GM19324 (cell line): Measurements from ENCODE around the gene PGGHG.
"Not testable (repeated sequence)": the region's sequence is repeated elsewhere in the genome, so short reads cannot be mapped to it uniquely, and the experiment has no call there.

Experiments used
- ATAC-seq: cut with Tn5 transposase; IDR thresholded peaks from one replicate; pipeline ENCODE4 v1.9.1; 2021; ENCODE audit warnings: mild to moderate bottlenecking, moderate library complexity; ENCODE audit not compliant: unreplicated experiment, low FRiP score

Gene PGGHG

DNA sequence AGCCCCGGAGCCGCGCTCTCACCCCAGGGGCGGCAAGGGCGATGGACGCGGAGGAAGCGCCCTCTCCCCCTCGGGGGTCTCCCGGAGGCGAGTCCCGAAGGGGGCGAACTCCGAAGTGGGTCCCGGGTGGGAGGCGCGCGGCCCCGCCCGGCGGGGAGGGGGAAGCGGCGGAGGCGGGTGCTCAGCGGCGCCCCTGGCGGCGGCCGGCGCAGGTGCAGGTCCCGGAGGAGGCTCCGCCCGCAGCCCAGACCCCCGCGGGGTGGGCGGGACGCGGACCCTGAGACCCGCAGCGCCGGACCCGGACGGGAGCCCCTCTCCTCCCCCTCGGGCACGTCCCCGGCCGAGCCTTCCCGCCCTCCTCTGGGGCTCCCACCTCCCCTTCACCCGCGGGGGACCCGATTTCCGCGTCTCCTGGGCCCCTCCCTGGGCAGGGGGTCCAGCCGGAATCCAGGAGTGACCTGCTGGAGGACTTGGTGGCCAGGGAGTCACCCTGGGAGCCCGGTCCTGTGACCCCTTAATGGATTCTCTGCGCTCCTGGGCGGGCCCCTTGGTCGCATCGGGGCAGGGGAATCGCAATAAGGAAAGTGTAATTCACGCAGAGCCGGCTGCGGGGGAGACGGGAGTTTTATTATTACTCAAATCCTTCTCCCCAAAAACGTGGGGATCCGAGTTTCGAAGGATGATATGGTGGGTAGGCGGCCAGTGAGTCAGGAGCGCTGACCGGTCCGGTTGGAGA is 22.3 kb downstream of the PGGHG start:
- ATAC-seq = peak; percentile 32

DNA sequence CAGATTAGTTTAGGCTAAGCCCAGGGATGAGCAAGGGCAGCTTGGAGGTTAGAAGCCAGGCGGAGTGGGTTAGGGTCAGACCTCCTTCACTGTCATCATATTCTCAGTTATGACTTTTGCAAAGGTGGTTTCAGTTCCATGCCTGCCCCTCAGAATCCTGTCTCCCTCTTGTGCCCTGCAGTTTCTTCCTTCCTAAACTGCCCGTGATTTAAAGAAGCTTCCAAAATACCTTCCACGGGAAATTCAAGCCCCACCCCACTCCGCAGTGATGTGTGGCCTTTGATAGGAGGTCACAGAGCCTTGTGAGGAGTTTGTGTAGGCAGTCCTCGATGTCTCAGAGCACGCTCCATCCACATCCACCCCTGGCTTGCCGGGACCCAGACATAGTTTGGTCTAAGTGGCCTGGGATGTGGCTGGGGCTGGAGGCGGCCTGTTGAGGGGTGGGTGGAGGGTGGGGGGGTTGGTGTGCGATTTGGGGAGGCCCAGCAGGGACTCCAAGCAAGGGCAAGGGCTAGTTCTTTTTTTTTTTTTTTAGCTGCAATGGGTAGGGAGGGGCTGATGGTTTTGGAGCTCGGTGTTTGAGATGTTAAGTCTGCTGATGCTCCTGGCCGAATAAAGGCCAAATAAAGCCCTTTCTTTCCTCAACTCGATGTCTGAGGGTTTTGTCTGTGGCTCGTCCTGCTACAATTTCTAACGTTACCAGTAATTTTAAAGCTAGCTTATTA is 23.3 kb downstream of the PGGHG start:
- no peak for ATAC-seq

DNA sequence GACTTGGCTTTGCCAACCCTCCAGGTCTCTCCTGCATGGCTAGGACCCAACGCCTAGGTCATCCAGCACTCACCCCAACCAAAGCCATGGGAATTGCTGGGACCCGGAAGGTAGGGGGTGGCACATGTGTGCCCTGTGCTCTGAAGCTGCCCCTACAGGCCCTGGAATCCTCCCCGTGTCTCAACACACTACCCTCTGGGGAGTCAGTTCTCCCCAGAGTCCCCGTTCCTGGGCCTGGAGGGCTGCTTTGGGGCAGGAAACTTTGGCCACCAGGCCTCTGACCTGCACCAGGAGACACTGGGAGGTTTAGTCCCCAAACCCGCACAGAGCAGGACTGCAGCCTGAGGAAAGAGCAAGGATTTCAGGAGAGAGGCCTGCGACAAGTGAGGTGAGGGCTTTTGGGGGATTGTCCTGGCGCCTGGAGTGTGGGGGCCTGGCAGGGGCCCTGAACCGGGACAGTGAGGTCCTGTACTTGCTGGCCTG is 24.4 kb downstream of the PGGHG start:
- peak; percentile 3 for ATAC-seq

DNA sequence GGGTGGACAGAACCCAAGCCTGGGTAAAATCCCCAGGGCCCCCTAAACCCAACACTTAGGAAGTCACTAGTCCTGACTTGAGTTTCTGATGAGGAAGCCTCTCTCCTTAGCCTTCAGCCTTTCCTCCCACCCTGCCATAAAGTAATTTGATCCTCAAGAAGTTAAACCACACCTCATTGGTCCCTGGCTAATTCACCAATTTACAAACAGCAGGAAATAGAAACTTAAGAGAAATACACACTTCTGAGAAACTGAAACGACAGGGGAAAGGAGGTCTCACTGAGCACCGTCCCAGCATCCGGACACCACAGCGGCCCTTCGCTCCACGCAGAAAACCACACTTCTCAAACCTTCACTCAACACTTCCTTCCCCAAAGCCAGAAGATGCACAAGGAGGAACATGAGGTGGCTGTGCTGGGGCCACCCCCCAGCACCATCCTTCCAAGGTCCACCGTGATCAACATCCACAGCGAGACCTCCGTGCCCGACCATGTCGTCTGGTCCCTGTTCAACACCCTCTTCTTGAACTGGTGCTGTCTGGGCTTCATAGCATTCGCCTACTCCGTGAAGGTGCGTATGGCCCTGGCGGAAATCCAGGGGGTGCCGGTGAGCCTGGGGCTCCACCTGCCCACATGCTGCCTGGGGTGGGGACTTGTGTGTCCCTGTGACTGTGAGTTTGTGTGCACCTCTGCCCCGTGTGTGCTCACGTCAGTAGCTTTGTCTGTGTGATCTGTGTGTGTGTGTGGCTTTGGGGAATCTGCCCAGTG is 25.0 kb downstream of the PGGHG start, which contains the start of gene IFITM1:
Gene IFITM1, plus strand, starts transcription at position 254 of the 767 bp plus-strand sequence. Its CDS starts 131 bp downstream, at position 385.
- peak; percentile 40 for ATAC-seq

DNA sequence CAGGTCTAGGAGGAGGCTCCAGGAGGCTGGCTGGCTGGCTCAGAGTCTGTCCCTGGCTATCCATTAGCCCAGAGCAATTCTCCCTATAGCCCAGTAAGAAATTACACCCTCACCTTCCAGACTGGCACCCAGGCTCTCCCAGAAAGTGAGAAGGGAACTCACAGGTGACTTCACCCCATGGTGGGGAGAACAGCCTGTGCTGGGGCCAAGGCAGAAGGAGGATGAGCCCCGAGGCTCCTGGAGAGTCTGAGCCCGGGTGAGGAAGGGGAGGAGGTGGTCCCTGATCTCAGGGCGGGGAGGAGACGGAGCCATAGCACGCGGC is 25.6 kb downstream of the PGGHG start:
- ATAC-seq = not testable (repeated sequence)

DNA sequence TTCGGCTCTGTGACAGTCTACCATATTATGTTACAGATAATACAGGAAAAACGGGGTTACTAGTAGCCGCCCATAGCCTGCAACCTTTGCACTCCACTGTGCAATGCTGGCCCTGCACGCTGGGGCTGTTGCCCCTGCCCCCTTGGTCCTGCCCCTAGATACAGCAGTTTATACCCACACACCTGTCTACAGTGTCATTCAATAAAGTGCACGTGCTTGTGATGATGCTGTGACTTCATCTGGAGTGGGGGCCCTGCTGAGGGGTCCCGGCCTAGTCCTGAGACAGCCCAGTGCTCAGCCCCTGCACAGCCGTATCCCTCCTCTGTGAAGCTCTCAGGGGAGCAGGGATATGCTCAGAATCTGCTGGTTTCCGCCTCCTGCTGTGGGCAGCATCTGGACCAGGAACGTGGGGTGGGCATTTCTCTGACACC is 26.1 kb downstream of the PGGHG start:
- ATAC-seq = no peak

DNA sequence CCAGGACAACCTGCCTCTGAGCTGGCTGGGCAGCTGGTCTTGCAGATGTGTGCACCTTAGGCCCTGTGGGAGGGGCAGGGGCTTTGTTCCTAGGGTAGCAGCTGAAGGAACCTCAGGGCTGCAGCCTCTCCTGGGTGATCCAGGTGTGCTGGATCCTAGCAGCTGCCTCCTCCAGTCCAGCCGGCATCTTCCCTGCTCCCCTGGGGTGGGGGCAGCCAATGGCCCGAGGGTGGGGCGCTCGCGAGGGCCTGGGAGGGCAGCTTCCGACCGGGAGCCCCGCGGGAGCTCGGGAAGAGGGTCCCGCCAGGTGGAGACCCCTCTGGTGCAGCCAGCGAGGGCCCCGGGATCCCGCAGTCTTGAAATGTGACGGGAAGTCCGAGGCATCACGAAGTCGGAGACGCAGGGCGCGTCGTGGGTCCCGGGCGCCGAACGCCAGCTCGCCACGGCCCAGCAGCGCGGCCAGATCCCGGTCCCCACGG is 26.6 kb downstream of the PGGHG start:
- no peak for ATAC-seq

DNA sequence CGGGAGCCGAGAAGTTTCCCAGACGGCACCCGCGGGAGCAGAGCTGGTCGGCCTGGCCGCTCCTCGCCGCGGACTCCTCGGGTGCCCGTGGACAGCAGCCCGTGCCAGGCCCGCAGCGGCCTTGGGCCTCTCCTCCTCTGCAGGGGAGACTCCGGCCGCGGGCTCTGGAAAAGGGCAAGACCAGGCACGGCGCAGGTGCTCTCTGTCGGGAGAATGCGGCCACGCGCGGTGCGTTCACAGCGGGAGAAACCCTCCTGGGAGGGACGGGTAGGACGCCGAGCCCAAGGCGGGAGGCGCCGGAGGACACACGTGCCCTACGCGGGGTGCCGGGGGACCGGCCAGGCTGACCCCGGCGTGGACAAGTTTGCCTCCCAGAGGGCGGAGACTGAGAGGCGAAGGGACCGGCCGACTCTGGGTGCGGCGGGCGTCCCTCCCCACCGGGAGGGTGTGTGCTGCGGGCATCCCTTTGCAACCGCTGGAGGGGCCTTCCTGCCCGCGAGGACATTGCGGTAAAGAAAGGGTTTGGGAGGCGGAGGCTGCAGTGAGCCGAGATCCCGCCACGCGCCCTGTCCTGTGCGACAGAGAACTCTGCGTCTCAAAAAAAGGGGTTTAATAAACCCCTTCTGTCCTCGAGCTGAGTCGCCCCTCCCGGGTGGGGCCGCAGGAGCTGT is 27.2 kb downstream of the PGGHG start:
- ATAC-seq = no peak

DNA sequence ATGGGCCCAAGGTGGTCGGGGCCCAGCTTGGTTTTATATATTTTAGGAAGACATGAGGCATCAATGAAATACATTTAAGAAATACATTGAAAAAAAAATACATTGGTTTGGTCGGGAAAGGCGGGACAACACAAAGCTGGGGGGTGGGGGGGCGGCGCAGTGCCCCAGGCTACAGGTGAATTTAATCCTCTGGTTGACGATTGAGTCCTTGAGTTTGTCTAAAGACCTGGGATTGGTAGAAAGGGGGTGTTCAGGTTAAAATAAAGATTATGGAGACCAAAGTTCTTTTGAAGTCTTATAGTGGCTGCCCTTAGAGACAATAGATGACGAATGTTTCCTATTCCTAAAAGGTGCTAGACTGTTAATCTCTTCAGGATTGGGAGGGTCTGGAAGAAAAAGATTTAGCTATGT is 28.0 kb downstream of the PGGHG start:
- ATAC-seq = no peak

DNA sequence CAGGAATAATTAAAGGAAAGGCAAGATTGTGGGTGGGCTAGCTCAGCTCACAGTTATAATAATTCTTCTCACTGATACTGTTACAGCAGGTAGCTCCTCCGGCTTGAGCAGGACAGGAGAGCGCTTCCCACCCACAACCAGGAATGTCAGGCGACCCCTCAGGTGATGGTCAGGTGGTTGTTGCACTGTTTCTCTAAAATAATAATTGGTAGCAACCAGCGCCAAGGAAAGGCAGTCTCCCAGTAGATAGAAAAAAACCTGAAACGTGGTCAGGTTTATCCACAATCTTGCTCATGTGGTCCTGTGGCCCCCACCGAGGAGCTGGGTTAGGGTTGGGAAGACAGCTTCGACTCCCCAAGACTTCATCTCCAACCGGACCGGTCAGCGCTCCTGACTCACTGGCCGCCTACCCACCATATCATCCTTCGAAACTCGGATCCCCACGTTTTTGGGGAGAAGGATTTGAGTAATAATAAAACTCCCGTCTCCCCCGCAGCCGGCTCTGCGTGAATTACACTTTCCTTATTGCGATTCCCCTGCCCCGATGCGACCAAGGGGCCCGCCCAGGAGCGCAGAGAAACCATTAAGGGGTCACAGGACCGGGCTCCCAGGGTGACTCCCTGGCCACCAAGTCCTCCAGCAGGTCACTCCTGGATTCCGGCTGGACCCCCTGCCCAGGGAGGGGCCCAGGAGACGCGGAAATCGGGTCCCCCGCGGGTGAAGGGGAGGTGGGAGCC is 28.9 kb downstream of the PGGHG start:
- ATAC-seq = peak; percentile 5

DNA sequence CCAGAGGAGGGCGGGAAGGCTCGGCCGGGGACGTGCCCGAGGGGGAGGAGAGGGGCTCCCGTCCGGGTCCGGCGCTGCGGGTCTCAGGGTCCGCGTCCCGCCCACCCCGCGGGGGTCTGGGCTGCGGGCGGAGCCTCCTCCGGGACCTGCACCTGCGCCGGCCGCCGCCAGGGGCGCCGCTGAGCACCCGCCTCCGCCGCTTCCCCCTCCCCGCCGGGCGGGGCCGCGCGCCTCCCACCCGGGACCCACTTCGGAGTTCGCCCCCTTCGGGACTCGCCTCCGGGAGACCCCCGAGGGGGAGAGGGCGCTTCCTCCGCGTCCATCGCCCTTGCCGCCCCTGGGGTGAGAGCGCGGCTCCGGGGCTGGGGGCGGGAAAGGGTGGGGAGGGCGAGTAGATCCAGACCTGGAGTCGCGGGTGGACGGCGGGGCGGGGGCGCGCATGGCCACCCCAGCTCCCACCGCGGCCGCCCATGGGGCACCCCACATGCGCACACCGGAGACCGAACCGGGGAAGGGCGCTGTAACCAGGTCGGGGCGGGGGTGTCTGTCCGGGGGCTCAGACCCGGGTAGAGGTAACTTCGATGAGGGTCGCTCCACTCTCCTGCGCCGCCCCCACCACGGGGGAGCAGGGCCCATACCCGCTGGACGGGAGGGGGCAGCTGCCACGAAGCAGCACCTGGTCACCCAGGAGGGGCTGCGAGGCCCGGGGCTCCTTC is 29.6 kb downstream of the PGGHG start:
- peak; percentile 50 for ATAC-seq

DNA sequence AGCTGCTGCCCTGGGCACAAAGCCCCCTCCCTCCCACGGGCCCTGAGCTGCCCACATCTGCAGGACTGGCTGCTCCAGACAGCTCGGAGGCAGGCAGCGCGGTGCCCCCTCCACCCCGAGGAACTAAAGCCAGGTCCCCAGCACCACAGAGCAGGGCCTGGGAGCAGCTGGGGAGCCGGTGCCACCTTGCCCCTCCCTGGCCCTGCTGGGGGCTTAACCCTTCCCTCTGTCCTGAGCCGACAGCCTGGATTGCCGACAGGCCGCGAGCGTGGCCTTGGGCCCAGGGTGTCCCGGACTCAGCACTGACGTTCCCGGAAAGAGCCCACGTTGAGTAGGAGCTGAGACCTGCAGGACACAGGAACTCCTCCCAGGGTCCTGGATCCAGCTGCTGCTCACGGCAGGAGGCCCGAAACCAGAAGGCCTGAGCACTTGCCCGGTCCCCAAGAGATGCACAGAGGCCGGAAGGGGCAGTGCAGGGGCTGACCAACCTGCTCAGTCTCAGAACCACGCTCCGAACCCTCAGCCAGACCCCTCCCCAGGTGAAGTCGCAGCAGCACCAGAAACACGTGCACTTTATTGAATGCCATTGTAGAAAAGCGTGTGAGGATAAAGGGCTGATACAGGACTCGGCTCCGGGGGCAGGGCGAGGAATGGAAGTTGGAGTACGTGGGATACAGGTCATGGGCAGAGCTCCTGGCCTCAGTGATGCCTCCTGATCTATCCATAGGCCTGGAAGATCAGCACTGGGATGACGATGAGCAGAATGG is 30.4 kb downstream of the PGGHG start:
- ATAC-seq = not testable (repeated sequence)

DNA sequence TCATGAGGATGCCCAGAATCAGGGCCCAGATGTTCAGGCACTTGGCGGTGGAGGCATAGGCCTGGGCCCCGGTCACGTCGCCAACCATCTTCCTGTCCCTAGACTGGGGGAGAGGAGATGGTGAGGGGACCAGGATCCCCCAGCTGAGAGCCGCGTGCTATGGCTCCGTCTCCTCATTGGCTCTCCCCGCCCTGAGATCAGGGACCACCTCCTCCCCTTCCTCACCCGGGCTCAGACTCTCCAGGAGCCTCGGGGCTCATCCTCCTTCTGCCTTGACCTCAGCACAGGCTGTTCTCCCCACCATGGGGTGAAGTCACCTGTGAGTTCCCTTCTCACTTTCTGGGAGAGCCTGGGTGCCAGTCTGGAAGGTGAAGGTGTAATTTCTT is 31.0 kb downstream of the PGGHG start:
- not testable (repeated sequence) for ATAC-seq

DNA sequence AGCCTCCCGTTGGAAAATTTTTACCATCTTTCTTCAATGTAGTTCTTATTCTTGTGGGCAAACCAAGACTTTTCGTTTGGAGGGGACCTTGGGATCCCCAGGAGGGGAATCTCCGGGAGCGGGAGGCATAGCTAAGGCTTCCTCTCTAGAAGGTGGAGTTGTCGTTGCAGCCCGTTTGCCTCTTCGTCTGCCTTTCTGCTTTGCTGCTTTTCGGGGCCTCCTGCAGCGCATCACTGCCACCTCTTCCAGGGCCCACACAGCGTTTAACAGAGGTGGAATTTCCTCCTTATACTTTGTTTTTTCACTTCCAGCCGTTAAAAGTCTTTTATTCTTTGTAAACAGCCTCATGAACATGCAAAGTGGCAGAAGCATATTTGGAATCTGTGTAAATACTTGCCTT is 35.2 kb downstream of the PGGHG start:
- no peak for ATAC-seq

DNA sequence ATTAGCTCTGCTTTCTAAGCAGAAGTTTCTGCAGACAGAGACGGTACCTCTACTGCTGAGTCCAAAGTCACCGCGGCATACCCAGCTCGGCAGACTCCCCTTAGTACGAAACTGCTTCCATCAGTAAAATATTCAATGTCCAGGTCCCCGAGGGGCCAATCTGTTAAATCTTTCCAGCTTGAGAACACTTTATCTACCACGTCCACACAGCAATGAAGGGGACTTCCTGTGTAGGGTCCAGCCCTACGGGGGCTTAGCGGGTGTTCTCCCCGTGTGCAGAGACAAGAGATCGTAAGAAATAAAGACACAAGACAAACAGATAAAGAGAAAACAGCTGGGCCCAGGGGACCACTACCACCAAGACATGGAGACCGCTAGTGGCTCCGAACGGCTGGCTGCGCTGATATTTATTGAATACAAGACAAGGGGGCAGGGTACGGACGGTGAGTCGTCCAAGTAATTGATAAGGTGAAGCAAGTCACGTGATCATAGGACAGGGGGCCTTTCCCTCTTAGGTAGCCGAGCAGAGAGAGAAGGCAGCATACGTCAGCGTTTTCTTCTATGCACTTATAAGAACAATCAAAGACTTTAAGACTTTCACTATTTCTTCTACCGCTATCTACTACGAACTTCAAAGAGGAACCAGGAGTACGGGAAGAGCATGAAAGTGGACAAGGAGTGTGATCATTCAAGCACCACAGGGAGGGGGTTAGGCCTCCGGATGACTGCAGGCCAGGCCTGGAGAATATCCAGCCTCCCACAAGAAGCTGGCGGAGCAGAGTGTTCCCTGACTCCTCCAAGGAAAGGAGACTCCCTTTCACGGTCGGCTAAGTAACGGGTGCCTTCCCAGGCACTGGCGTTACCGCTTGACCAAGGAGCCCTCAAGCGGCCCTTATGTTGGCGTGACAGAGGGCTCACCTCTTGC is 35.9 kb downstream of the PGGHG start:
- ATAC-seq = not testable (repeated sequence)

DNA sequence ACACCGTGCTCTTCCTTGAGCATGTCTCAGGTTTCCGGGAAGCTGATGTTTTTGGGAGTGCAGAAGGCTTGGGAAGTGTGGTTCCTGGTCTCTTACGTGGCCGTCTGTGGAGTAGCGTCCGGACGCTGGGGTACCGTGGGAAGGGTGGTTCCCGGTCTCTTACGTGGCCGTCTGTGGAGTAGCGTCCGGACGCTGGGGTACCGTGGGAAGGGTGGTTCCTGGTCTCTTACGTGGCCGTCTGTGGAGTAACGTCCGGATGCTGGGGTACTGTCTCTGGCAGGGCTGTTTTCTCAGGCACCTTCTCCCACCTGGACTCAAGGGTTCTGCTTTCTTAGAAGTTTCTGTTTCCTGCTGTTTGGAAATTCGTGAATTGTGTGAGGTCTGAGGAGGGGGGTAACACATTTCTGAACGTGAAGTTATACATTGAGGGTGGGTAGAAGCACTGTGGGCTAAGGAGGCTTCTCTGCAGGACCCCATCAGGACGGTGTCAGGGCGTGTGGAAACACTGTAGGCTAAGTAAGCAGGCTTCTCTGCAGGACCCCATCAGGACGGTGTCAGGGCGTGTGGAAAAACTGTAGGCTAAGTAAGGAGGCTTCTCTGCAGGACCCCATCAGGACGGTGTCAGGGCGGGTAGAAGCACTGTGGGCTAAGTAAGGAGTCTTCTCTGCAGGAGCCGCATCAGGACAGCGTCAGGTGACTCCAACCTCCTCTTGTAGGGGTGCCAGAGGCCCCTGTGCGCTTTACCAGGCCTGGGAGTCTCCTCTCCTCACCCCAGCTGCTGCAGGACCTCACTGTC is 37.1 kb downstream of the PGGHG start:
- ATAC-seq = no peak

DNA sequence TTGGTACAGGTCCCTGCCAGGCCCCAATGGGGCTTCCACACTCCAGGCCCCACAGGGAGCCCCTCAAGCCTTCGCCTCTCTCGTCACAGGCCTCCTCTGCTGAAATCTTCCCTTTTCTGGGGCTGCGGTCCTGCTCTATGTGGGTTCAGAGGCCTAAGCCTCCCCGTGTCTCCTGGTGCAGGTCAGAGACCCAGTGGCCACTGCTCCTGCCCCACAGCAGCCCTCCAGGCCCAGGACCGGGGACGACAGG is 37.6 kb downstream of the PGGHG start:
- ATAC-seq = no peak
